ENCODE results near the gene NKD1. TPM values are rescaled to one million over a fixed set of nuclear protein-coding genes. Genes with fewer than 3 reads are reported as not detected.

NKD1 gene
- total RNA-seq, 1 donor from 2014 or later, result 43.2 TPM

- no peak for DNase-seq (ENCODE audit: extremely low spot score, unreplicated experiment)
- Mint-ChIP-seq H3K9me3 (no peaks in the 10 kb centered on the region), H3K36me3 (no peaks in the 10 kb centered on the region), H3K27ac (no peak overlapping the region), H3K4me3 (no peak overlapping the region), H3K4me1 (ENCODE audit: unreplicated experiment) (peaks cover 5% of the 10 kb centered on the region), H3K27me3 (no peaks in the 10 kb centered on the region)
- TF ChIP-seq CTCF (conservative IDR thresholded peaks at IDR 0.05), result no peak
Measured at GRCh38 chr16:50679266-50679665, 131.1 kb downstream of the NKD1 start.

- H3K9me3 Mint-ChIP-seq, result no peaks in the 10 kb centered on the region
- H3K27ac Mint-ChIP-seq, result no peak overlapping the region
- no peak overlapping the region for H3K4me3 Mint-ChIP-seq
- TF ChIP-seq CTCF (conservative IDR thresholded peaks at IDR 0.05), result no peak
- H3K4me1 Mint-ChIP-seq (ENCODE audit: unreplicated experiment), result peaks cover 5% of the 10 kb centered on the region
- no peaks in the 10 kb centered on the region for H3K36me3 Mint-ChIP-seq
- DNase-seq (ENCODE audit: extremely low spot score, unreplicated experiment), result no peak
- no peaks in the 10 kb centered on the region for H3K27me3 Mint-ChIP-seq
Measured at GRCh38 chr16:50679676-50680555, 131.7 kb downstream of the NKD1 start.

DNA sequence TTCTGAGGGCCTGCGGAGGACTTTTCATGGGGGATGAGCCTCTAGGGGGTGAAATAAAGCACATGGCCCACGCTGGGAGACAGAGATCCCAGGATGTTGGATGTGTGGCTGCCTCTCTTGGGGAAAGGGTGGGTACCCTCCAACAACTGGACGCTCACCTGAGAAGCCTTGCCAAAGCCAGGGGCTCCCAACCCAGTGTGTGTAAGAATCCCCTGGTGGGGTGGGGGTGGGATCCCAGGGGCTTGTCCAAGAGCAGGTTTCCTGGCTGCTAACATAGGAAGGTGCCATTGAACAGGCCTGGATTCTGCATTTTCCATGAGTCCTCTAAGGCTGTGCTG lies 132.3 kb downstream of the NKD1 start:
- Mint-ChIP-seq H3K4me1 (ENCODE audit: unreplicated experiment) (peaks cover 5% of the 10 kb centered on the region), H3K36me3 (no peaks in the 10 kb centered on the region), H3K27me3 (no peaks in the 10 kb centered on the region), H3K27ac (no peak overlapping the region), H3K4me3 (no peak overlapping the region), H3K9me3 (no peaks in the 10 kb centered on the region)
- DNase-seq (ENCODE audit: extremely low spot score, unreplicated experiment), result no peak
- TF ChIP-seq CTCF (conservative IDR thresholded peaks at IDR 0.05), result no peak

DNA sequence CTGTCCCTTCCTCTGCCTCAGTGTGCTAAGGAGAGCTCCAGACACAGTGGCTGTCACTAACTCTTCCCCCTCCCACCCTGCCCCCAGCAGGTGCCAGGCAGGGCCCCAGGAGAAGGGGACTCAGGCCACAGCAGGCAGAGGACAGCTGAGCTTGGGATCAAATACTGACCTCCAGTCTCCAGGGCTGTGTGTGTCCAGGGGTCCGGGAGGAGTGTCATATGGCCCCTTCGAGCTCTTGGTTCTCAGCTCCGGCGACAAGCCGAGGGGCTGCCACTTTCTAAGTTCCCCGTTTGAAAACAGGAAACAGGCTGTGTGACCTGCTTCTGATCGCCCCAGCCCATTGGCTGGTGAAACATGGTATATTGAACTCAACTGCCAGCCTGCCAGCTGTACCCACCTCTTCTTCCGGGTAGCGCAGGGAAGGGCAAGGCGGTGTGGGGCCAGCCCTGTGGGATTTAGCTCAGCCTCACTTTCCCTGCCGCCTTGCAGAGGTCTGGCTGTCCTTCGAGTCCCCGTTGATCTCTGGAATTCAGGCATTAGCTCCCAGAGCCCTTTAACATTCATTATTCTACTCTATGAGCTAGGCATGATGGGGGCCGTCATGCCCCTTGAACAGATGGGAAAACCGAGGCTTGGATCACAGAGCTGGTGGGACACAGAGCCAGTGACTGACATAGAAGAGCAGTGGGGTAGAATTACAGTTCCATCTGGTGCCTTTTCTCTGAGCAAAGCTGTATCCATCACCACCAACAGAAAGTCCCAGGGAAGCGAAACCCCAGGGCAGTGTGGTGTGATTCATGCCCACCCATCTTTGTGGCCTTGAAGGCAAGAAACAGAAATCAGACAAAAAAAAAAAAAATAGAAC lies 133.1 kb downstream of the NKD1 start, which contains the start of gene SNX20:
Gene SNX20 (minus strand): TSS at position 292 of the 865 bp plus-strand sequence. CDS start 3,786 bp downstream, outside the sequence.
- Mint-ChIP-seq H3K27ac (no peak within 1 kb of the TSS), H3K4me1 (ENCODE audit: unreplicated experiment) (peaks cover 5% of the 10 kb centered on the region), H3K4me3 (no peak within 1 kb of the TSS), H3K9me3 (no peaks in the 10 kb centered on the region), H3K36me3 (no peaks in the 10 kb centered on the region), H3K27me3 (no peaks in the 10 kb centered on the region)
- no peak for DNase-seq (ENCODE audit: extremely low spot score, unreplicated experiment)
- no peak for TF ChIP-seq CTCF (conservative IDR thresholded peaks at IDR 0.05)

GRCh38 chr16:50683689-50684374 lies 135.6 kb downstream of the NKD1 start:
- Mint-ChIP-seq H3K27ac (no peak overlapping the region), H3K4me3 (no peak overlapping the region), H3K36me3 (no peaks in the 10 kb centered on the region), H3K4me1 (ENCODE audit: unreplicated experiment) (peaks cover 1% of the 10 kb centered on the region), H3K9me3 (no peaks in the 10 kb centered on the region), H3K27me3 (peaks cover 3% of the 10 kb centered on the region)
- TF ChIP-seq CTCF (conservative IDR thresholded peaks at IDR 0.05), result no peak
- no peak for DNase-seq (ENCODE audit: extremely low spot score, unreplicated experiment)

Data from type B pancreatic cell (in vitro differentiated cells).